Thoracic aorta (tissue), 2 donors: ENCODE measurements around the gene DMRT2. TPM values are rescaled to one million over a fixed set of nuclear protein-coding genes. Genes with fewer than 3 reads are reported as not detected.

Source experiments
- ATAC-seq: fragments of 150-250 bp; one replicate; pipeline ENCODE4 v1.8.0; 2017; ENCODE audit warnings: low read depth; ENCODE audit not compliant: insufficient number of reproducible peaks, low FRiP score
- DNase-seq: peaks from one replicate; pipeline ENCODE4 v3.0.0-alpha.2; 2020; ENCODE audit warnings: low spot score
- H3K27ac ChIP-seq, 2 donors: fragments of 200-600 bp; sonication (generic); 1 replicate in 1 of 2; 2 replicates in 1 of 2; pipeline ENCODE4 v1.5.1; 2016; ENCODE audit warnings: mild to moderate bottlenecking in 2 of 2, moderate library complexity in 2 of 2
- H3K27me3 ChIP-seq: fragments of 200-600 bp; sonication (generic); replicated peaks from 2 replicates; pipeline ENCODE4 v1.6.0; 2016; ENCODE audit warnings: mild to moderate bottlenecking; ENCODE audit not compliant: insufficient read depth
- H3K36me3 ChIP-seq: fragments of 200-600 bp; sonication (generic); one replicate; pipeline ENCODE4 v1.5.1; 2016
- H3K4me1 ChIP-seq, 2 donors: fragments of 200-600 bp; sonication (generic); 1 replicate in 1 of 2; 2 replicates in 1 of 2; pipeline versions ENCODE4 v1.5.1 to v1.6.0; 2016; ENCODE audit warnings: low read depth in 2 of 2, mild to moderate bottlenecking in 1 of 2; ENCODE audit not compliant: control insufficient read depth in 1 of 2
- H3K4me3 ChIP-seq: fragments of 200-600 bp; sonication (generic); 2 replicates; pipeline ENCODE4 v1.5.1; 2016; ENCODE audit warnings: mild to moderate bottlenecking
- H3K9me3 ChIP-seq: fragments of 200-600 bp; sonication (generic); 2 replicates; pipeline ENCODE4 v1.5.1; 2016
- total RNA-seq, 2 donors: library from RNA; depleted of rRNA; stranded (reverse); fragments of >200 nt; gene quantifications; one replicate each; pipeline versions ENCODE4 v1.1.0 to v1.2.3, GENCODE V29; 2016
- TF ChIP-seq, protein P1 (sequence below): fragments of 200-600 bp; sonication (generic); IDR thresholded peaks from one replicate; pipeline ENCODE4 v1.5.1; 2019; ENCODE audit warnings: antibody characterized with exemption

DMRT2 gene
- total RNA-seq, 2 donors from 2014 or later = not detected

DNA sequence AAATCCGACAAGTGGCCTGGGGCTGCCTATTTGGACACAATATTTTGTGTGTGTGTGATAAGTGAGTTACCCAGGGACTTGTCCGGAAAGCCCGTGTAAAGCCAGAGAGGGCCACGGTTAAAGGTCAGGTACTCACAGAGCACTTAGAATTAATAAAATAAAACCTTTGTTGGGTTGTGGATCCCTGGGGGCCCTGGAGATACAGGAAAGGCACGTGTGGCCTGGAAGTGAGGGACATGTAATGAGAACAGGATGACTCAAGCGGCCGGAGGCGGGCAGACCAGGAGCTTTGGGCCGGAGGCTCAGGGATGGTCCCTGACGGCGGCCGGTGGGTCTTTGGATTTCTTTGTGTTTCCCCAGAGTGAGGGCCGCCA is 1.0 kb downstream of the DMRT2 start:
- Histone ChIP-seq H3K4me1 (peaks cover 21 to 48% of the 10 kb centered on the region in 2 donors), H3K36me3 (no peaks in the 10 kb centered on the region), H3K9me3 (no peaks in the 10 kb centered on the region), H3K27me3 (peaks cover 27% of the 10 kb centered on the region), H3K4me3 (peak overlapping the region; percentile 60), H3K27ac (no peak overlapping the region)
- TF ChIP-seq, protein P1, sequence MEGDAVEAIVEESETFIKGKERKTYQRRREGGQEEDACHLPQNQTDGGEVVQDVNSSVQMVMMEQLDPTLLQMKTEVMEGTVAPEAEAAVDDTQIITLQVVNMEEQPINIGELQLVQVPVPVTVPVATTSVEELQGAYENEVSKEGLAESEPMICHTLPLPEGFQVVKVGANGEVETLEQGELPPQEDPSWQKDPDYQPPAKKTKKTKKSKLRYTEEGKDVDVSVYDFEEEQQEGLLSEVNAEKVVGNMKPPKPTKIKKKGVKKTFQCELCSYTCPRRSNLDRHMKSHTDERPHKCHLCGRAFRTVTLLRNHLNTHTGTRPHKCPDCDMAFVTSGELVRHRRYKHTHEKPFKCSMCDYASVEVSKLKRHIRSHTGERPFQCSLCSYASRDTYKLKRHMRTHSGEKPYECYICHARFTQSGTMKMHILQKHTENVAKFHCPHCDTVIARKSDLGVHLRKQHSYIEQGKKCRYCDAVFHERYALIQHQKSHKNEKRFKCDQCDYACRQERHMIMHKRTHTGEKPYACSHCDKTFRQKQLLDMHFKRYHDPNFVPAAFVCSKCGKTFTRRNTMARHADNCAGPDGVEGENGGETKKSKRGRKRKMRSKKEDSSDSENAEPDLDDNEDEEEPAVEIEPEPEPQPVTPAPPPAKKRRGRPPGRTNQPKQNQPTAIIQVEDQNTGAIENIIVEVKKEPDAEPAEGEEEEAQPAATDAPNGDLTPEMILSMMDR = no peak
- ATAC-seq (no peak), DNase-seq (no peak)

DNA sequence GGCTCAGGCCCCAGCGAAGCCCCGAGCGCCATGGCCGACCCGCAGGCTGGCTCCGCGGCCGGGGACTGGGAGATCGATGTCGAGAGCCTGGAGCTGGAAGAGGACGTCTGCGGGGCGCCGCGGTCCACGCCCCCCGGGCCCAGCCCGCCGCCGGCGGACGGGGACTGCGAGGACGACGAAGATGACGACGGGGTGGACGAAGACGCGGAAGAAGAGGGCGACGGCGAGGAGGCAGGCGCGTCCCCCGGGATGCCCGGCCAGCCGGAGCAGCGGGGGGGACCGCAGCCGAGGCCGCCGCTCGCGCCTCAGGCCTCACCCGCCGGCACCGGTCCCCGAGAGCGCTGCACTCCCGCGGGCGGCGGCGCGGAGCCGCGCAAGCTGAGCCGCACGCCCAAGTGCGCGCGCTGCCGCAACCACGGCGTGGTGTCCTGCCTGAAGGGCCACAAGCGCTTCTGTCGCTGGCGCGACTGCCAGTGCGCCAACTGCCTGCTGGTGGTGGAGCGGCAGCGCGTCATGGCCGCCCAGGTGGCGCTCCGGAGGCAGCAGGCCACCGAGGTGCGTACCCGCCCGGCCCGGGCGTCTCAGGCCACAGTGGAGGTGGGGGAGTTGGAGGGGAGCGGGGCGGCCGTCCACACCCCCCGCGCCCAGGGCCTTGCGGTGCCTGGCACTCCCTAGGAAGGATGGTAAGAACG is 1.6 kb downstream of the DMRT2 start:
- TF ChIP-seq, protein P1 = no peak
- peaks cover 21 to 45% of the 10 kb centered on the region in 2 donors for H3K4me1 ChIP-seq
- no peak overlapping the region for H3K27ac ChIP-seq
- no peaks in the 10 kb centered on the region for H3K36me3 ChIP-seq
- ATAC-seq = no peak
- no peak for DNase-seq
- H3K27me3 ChIP-seq = peaks cover 21% of the 10 kb centered on the region
- H3K4me3 ChIP-seq = peak overlapping the region; percentile 60
- no peaks in the 10 kb centered on the region for H3K9me3 ChIP-seq

DNA sequence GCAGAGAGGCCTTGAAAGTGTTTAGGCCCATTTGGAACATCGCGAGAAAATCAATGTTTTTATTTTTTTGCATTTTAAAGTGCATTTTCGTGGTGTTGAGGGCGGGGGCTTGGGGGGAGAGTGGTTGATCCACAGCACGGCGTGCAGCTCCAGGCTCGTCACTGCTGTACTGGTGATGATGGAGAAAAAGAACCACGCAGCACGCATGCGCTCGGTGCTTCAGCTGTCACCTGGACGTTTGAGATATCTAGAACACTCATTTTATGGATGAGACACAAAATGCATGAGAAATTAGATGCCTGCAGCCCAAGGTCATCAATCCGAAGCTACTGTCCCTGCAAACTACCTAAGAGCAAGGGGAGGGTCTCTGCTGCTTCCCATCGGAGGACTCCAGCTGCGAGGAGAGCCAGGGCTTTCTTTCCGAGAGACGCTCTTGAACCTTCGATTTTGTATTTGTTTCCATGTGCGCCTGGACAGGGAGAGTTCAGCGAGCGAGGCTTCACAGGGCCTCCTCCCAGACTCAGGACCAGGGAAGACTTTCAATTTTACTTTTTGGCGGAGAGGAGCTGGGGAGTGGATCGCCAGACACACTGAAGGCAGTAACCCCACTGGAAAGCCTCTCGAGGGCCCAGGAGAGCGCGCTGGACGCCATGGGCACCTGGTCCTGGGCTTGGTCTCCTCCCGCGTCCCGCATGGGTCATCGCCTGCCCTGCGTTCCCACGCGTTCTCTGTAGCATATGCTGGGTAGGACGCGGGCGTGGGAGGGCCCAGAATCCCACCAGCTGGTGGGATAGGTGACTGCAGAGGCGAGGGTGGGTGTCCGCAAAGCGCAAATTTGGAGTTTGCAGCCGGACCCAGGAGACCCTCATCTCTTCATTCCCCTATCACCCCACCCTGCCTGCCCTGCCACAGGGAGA is 2.5 kb downstream of the DMRT2 start:
- ATAC-seq = no peak
- Histone ChIP-seq H3K4me1 (peaks cover 15 to 36% of the 10 kb centered on the region in 2 donors), H3K9me3 (no peaks in the 10 kb centered on the region)

DNA sequence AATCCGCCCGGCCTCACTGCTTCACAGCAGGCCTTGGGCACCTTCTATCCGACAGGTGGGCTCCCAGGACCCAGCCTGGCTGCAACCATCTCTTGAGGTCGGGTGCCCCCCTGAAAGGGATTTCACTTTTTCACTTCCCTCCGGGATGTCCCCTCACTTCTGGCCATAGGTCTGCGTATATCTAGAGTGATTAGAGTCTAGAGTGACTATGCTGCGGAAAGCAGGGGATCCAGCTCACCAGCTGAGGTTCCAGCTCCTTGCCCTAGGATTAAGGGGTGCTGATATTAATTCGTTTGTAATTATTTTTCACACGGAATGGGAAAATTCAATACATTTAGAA is 3.1 kb downstream of the DMRT2 start:
- Histone ChIP-seq H3K9me3 (no peaks in the 10 kb centered on the region), H3K27me3 (peaks cover 21% of the 10 kb centered on the region), H3K4me3 (no peak overlapping the region), H3K27ac (no peak overlapping the region), H3K4me1 (peaks cover 11 to 30% of the 10 kb centered on the region in 2 donors), H3K36me3 (no peaks in the 10 kb centered on the region)
- ATAC-seq (no peak), DNase-seq (no peak)
- TF ChIP-seq, protein P1 = no peak

More for the DNA sequence above, 2.5 kb downstream of the DMRT2 start:
- peak overlapping the region; percentile 60 for H3K4me3 ChIP-seq
- H3K27me3 ChIP-seq = peaks cover 21% of the 10 kb centered on the region
- TF ChIP-seq, protein P1 = no peak
- no peaks in the 10 kb centered on the region for H3K36me3 ChIP-seq
- no peak for DNase-seq
- H3K27ac ChIP-seq = no peak overlapping the region

DNA sequence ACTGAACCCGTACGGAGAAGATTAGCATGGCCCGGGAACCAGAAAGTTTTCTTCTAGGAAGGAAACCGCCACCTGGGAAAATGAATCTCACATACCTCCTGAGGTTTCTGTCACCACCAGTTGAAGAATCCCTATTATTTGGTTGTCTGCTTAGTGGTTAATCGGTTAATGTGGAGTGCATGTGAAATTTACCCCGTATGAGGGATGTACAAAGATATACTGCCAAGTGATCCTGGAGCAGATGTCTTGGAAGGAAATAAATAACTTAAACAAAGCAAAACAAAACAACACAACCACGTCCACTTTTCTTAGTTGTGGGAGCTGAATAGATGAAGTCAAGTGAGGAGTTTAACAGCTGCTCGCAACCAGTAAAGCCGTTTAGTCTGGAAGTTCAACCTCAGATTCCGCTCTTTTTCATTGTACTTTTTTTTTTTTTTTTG is 3.8 kb downstream of the DMRT2 start:
- H3K4me3 ChIP-seq = no peak overlapping the region
- no peaks in the 10 kb centered on the region for H3K9me3 ChIP-seq
- peaks cover 9 to 27% of the 10 kb centered on the region in 2 donors for H3K4me1 ChIP-seq
- no peak for ATAC-seq
- no peaks in the 10 kb centered on the region for H3K36me3 ChIP-seq
- no peak overlapping the region for H3K27ac ChIP-seq
- TF ChIP-seq, protein P1 = no peak
- peaks cover 19% of the 10 kb centered on the region for H3K27me3 ChIP-seq
- DNase-seq = no peak
